GM18502 (cell line): ENCODE results near the gene BCL2A1.
"Not testable (repeated sequence)": the region's sequence is repeated elsewhere in the genome, so short reads cannot be mapped to it uniquely, and the experiment has no call there.

ENCODE experiments used
- ATAC-seq: cut with Tn5 transposase; IDR thresholded peaks from one replicate; pipeline ENCODE4 v1.9.1; 2021; ENCODE audit warnings: mild to moderate bottlenecking; ENCODE audit not compliant: unreplicated experiment, poor library complexity

The BCL2A1 gene

DNA sequence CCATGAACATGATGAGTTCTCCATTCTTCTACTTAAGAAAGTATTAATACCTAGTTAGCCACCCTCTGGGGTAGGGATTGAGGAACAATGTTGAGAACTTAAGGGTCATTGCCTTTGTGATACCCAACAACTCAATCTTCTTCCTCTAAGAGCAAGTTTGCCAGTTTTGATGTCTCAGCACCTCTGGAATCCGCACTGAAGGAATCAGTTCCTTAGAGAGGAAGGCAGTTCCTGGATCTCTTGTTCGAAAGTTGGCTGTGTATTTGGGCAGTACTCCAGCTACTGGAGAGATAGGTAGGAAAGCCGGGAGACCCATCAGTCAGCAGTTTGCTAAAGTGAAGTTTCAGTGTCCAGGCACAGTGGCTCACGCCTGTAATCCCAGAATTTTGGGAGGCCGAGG, 38.5 kb downstream of the BCL2A1 start:
- no peak for ATAC-seq

DNA sequence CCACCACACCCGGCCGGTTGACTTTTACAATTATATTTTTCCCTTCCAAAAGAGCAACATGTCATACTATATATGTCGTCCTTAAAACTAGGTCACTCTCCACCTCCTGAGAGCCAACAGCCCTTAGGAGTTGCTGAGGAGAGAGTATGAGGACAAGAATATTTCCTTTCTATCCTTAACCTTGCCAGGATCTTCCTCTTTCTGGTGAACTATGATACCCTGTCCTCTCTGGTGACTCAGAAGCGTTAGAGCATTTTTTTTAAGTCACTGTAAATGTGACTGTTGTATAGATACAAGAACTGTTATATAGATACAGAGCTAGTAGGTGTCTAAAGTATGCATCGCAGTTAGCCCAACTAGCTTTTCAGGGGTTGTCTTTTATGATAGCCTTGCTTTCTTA, 40.5 kb downstream of the BCL2A1 start:
- no peak for ATAC-seq

DNA sequence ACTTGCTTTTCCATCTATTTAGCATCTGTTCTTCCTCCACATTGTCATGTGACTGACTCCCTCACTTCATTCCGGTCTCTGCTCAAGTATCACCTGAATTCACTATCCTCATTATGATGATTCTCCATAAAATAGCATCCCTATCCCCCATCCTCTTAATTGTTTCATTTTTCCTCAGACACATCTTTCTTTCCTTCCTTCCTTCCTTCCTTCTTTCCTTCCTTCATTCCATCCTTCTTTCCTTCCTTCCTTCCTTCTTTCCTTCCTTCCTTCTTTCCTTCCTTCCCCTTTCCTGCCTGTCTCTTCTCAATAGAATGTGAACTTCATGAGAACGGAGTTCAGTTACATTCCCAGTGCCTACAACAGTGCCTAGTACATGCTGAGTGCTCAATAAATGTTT, 41.6 kb downstream of the BCL2A1 start:
- ATAC-seq = no peak

DNA sequence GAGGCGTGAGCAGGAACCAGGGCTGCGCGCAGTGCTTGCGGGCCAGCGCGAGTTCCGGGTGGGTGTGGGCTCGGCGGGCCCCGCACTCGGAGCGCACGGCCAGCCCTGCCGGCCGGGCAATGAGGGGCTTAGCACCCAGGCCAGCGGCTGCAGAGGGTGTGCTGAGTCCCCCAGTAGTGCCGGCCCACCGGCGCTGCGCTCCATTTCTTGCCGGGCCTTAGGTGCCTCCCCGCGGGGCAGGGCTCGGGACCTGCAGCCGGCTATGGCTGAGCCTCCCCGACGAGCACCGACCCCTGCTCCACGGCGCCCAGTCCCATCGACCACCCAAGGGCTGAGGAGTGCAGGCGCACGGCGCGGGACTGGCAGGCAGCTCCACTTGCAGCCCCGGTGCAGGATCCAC, 44.9 kb downstream of the BCL2A1 start:
- not testable (repeated sequence) for ATAC-seq

DNA sequence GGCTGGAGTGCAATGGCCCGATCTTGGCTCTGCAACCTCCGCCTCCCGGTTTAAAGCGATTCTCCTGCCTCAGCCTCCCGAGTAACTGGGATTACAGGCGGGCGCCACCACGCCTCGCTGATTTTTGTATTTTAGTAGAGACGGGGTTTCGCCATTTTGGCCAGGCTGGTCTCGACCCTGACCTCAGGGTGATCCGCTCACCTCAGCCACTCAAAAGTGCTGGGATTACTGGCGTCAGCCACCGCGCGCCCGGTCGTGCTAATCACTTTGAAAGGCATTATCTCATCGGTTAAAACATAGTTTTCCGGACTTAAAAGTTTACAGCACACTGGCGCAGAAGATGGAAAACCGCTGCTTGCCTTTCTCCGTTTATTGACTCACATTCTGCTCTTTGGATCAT, 46.6 kb downstream of the BCL2A1 start:
- ATAC-seq = no peak

DNA sequence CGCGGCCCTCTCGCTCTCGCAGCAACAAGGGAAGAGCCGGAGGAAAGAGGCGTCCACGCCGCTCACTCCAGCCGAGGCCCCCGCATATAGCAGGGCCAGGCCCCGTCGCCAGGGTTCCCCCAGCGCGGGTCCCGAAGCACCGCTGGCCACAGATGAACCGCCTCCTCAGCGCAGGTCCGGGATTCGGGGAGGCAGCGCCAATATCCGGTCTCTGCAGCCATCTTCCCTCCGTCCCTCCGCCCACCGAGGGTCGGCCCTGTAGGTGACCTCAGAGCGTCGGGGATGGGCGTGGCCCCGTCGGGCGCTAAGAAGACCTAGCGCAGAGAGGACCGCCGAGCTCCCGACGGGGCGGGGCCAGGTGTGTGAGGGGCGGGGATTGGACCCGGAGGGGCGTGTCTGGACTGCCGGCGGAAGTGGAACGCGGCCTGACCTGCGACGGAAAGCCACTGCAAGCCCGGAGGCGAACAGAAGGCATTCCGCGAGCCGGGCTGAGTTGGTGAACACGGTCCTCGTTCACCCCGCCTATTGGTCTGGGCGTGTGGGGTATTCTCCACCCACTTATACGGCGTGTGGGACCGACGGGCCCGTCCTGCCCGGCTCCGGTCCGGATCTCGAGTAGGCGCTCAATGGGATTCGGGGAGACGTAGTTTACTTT, 47.4 kb downstream of the BCL2A1 start:
- peak; percentile 97 for ATAC-seq

DNA sequence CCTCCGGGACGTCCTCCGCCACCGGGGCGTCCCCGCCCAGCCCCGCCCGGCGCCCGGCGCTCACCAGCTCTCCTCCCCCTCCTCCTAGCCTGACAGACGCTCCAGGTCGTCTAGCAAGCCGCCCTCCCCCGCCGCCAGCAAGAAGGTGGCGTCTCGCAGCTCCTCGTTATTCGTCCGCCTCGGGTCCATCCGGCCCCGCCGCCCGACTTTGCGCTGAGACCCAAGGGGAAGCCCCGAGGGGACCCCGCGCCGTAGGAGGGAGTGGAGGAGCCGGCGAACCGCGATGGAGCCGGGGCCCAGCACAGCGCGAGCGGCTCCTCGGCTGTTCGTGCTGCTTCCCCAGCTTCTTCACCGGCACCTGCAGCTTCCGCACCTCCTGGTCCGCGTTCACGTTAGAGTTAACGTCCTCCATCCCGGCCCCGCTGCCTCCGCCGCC, 47.9 kb downstream of the BCL2A1 start:
- ATAC-seq = peak; percentile 48

DNA sequence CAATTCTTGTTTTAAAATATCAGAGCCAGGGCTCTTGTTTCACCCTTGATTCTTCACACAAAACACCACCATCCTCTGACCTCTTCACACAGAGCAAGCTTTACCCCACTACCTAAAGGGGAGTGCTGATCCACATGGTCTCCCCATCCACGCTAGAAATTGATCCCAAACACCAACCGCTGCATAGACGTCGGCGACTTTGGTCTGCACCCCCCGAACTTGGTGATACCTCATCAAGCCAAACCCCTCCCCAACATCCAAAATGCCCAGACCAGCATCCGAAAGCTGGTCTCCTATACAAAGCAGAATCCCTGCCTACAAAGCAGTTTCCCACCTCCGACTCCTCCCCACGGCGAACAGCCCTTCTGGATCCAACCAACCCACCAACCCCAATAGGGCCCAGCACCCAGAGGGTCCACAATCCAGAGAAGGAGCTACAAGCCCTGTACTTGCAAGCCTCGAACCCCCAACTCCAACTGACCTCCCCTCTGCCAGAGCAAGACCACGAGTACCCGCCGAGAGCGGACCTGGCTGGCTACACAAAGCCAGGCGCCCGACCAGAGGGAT, 48.4 kb downstream of the BCL2A1 start:
- ATAC-seq = no peak

DNA sequence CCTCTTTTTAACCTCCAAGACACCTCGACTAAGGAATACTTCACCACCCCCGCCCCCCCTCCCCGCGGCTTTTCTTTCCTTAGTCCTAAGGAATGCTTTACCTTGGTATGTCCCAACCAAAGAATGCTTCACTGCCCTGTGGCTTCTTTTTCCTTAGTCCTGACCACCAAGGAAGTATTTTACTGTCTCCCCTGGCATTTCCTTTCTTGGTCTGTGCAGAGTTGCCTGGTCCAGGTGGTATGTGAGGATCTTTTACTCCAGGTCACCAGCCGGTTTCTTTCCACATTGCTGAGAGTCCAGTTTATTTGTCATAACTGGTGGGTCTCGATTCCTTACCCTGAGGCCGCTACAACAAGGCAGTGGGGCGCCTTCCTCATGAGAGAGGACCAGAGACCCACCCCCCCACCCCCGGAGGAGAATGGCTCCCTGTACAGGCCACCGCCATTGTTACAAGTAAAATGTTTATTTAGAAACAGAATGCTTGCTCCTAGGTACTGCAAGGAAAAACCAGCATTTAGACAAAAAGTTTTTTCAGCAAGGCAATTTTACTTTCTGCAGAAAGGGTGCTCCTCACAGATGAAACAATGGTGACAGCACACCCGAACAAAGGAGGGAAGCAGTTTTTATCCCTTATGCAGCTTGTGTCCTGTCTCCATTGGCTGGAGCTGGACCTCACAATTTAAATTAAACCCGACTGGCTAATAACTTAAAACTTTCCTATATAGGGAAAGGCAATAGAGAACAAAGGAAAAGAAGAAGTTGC, 51.1 kb downstream of the BCL2A1 start:
- no peak for ATAC-seq

DNA sequence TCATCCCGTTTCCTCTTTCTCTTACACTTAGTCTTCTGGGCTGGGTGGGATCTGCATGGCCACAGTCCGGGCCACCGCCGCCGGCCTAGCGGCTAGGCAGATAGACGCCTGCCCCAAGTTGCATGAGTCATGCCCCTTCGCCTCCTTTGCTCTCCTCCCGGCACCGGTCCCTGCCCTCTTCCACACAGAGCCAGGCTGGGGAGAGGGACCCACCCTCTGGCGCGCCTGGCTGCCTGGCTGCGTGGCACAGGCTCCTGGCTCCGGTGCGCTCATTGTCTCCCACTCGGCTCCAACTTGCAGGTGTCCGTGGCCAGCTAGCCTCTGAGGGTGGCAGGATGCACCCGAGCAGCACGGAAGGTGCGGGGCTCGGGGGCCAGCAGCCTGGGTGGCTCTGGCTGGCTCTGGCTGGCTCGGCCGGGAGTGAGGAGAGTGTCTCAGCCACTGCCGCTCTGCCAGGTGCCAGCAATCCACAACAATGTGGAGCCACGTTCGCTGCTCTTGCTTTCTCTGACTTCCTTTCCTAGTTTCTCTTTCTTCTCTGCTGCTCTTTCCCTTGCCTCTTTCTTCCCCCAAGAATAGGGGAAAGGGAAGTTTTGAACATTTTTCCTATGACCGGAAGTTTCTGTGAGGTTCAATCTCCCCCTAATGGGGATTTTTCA, 51.8 kb downstream of the BCL2A1 start:
- ATAC-seq = no peak

DNA sequence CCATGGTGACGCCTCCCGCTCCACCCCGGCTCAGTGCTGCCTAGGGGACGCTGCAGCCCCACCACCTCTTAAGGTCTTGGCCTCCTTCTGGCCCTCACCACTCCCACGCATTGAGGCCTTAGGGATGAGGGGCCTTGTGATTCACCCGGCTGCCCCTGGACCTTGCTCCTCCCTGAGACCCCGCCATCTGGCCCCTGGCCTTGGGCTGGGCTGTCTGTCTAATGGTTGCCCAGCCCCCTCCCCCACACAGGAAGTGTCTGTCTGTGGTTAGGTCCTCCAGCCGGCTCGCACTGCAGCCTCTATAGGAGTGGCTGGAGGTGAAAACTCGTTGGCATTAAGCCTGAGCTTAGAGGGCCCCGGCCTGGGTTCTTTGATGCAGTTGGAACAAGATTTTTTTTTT, 52.7 kb downstream of the BCL2A1 start:
- no peak for ATAC-seq

DNA sequence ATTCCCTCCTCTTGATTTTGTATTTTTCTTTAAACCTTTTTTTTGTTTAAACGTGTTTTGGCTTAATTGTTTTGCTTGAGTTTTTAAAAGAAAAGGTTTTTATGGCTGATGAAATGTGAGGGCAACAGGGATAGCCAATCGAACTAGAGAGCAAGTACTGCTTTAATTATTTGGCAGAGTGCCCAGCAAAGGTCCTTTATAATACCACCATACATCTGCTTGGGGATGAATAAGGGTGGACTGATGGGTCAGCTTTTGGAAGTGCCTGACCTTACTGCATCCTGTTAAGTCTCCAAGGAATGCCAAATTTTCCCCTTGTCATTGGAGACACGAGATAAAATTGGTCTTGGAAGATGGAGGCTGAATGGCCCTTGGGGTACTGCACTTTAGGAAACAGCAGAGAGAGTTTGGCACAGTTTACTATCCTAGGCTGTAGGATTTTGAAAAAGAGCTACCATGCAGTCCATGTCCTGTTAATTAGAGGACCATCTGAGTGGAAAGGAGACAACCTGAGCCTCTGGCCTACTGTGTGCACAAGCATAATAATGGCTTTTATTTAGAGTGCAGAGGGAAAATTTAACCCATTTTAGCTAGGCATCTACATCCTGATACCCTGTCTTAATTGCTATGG, 54.4 kb downstream of the BCL2A1 start:
- ATAC-seq = no peak

DNA sequence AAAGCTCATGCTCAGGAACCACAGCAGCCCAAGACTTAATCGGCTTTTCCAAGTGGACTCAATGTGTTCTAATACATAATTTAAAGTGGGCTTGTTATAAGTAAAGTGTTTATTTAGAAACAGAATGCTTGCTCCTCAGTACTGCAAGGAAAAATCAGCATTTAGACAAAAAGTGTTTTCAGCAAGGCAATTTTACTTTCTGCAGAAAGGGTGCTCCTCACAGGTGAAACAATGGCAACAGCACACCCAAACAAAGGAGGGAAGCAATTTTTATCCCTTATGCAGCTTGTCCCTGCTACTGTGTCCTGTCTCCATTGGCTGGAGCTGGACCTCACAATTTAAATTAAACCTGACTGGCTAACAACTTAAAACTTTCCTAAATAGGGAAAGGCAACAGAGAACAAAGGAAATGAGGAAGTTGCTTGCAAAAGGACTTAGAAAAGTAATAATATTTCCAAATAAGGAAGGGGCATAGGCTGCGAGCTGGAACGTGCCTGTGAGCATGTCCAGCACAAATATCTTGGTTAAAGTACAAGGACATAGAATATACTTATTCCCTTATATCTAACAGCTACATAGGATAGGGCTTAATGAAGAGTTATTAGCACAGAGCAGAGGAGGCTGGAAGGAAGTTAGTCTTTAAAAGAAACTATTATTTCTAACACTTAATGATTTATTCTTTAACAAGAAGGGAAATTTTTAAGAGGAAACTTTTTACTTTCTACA, 55.1 kb downstream of the BCL2A1 start:
- ATAC-seq = not testable (repeated sequence)

DNA sequence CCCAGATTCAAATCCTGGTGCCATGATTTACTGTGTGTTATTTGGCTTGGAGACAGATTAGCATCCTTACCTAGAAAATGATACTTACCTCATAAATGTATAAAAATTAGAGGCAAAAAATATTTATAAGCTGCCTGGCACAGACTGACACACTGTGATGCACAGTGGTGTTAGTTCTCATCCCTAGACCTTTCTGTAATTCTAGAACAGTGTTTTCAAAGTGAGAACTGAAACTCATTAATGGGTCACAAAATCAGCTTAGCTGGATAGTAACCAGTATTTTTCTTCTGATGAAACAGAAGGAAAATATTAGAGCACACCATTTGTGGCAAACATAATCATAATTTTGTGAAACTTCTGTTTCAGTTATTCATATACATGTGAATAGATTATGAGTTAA, 56.3 kb downstream of the BCL2A1 start:
- no peak for ATAC-seq
